GM11168 (cell line): ENCODE data around the gene ZNF189.

Experiments used
- in situ Hi-C: fragments of 300-500 bp; cut with MboI; formaldehyde crosslinking; loops from one replicate; pipeline ENCODE4 v1.12.0; 2022; ENCODE audit warnings: low sequenced_read_pairs; ENCODE audit not compliant: unreplicated experiment

The ZNF189 gene

DNA sequence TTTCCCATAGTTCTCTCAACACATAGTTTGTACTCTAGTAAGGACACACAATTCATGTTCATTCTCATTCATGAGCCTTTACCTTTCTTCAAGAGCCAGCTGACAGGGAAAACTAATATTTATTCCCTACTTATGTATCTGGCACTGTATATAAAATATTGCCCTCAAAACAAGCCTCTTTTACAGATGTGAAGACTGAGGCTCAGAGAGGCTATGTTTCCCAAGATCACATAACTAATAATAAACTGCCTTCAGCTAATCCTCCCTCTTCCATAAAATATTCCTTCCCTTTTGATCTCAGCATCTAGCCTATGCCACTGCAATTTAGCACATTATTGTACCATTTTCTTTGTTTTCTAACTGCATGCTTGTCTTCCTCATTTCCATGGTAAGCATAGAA, 18.7 kb downstream of the ZNF189 start:
- in situ Hi-C loops: no loop called here

DNA sequence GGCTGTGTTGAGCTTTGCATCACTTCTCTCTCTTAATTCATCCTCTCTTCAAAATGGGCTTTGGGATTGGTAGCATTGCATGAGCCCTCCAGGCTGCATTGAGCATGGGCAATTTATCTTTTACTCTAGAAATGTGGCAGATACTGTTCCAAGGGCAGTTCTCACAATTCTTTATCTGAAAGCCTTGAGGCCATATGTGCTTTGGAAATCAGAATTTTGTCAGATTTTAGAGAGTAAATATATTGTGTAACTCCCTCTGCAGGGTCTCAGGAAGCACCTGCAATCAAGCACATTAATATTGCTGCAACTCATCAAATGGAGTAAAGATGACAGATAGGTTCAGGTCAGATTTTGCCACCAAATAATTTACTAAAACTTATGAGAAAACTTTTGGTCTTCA, 19.3 kb downstream of the ZNF189 start:
- in situ Hi-C loops: no loop called here

DNA sequence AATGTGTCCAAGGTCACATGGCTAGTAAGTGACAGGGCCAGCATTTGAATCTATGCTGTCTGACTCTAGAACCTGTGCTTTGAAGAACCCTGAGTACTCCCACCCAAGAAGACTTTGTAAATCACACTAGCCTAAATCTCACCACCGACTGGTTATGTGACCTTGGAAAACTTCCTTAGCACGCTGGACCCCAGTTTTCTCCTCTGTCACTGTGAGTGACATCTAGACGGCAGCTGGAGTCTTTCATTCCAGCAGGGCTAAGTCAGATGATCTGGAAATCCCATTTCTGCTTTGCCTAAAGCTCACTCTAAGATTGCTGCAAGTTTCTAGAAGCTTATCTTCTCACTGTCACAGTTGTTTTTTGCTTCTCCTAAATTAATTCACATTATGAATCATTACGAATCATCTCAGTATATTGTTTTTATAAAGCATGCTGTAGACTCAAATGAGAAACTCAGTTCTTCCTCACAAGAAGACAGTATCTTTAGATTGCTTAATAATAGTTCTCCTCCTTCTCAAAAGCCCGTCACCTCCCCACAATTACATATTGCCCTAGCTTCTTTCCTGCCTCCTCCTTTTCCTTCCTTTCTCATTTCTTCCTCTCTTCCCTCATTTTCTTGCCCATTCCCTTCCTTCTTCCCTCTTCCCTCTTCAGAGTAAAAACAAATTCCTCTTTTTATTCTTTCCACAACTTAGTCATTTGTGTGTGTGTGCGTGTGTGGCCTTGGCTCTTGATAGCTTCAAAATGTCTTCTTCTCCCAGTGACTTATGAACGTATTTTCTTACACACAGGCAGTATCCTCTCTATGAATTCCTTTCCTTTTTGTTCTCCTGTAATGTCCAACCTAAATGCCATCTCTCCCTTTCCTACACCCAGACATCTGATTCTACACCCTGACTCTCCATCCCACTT, 20.1 kb downstream of the ZNF189 start:
- in situ Hi-C loops: no loop called here

DNA sequence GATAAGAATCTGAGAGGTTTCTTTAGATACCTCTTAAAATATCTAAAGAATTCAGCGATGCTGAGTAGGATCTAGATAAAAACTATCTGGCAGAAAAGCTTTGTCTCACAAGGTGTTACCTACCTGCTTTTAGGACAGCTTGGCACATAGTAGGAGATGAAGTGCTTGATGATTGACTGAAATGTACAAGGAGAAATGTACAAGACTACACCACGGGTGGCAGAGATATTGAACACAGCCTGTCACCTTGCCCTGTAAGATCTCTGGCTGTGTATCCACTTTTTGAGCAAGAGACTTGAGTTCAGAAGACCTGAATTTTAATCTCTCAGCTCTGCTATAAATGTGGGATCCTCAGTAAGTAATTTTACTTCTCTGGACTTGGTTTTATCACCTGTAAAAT, 21.2 kb downstream of the ZNF189 start:
- in situ Hi-C loops: no loop called here

DNA sequence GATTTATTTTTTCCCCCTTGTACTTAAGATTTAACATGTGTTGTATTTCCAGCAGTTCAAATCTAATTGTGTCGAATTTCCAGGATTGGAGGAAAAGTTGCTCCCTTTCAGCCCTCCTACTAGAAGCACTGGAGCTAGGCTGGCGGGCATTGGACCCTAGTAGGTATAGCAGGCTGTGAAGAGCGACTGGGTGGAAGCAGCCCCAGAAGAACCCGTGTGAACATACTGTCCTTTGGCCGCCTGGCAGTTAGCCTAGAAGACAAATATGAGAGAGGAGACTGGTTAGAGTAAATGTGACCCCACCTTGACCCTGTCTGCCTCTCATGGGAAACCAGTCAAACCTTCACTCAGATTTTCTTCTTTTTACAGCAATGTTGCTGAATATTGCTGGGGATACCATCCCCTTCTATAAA, 23.0 kb downstream of the ZNF189 start:
- in situ Hi-C loops: no loop called here

DNA sequence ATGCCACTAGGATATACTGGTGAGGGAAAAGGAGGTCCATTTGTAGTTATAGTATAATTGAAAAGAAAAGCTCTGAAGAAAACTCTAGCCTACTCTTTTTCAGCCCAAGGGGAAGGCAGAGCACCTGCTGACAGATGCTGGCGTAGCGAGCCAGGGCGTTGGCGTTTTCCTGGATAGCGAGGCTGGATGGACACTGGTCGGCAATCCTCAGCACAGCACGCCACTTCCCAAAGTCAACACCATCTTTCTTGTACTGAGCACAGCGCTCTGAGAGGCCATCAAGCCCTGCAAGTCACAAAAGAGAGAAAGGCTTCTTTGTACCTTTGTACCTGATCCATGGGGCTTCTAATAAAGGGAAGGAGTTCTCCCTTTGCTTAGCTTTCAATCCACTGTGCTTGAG, 28.7 kb downstream of the ZNF189 start:
- in situ Hi-C loops: no loop called here

DNA sequence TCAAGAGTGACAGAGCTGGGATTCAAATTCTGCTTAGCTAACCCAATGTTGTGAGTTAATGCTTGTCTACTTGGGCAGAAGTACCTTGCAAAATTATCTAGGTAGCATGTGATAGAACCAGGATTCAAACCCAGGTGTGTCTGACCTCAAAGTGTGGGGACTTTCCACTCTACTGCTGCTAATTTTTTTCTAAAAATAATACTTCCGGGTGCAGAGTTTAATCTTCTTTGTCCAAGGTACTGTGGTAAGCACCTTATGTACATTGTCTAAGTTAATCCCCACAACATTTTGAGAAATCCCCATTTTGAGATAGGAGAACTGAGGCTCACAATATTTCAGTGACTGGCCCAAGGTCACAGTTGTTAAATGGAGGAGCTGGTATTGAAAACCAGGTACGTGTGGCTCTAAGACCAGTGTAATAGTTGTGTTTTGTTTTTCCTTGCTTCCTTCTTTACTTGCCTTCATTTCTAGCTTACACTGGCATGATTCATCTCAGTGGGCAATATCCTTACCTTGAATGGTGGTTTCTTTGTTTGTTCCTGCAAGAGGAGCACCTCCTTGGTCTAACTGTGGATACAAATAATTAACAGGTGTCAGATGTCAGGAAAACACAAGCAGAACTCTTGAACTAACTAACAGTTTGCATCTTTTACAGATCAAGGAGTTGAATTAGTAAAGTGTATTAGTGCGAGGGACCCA, 29.5 kb downstream of the ZNF189 start:
- in situ Hi-C loops: no loop called here

DNA sequence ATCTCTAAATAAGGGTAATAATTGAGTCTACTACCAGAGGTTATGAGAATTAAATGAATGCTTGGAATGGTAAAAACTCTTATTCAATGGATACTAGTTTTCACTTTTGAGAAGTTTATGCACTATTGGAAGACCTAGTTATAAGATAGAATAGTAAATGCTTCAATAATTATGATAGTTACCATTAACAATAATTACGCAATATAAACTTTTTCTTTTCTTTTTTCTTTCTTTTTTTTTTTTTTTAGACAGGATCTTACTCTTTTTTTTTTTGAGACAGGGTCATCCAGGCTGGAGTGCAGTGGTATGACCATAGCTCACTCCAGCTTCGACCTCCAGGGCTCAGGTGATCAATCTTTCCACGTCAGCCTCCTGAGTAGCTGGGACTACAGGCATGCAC, 30.3 kb downstream of the ZNF189 start:
- in situ Hi-C loops: no loop called here

DNA sequence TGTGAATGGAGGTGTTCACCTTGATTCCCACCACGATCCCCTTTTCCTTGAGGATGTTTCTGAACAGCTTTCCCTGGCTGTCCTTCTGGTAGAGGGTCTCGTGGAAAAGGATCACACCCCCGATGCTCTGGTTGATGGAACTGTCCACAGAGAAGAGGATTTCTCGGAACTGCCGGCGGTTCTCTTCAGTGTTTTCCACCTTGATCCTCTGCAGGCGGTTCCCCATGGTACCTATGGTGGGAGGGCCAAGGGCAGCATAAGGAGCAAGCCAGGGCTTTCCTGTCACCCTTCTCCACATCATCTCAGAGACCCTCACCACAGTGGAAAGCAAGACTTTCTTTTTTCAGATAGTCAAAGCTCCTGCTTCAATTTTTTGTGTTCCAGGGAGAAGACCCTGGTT, 31.1 kb downstream of the ZNF189 start:
- in situ Hi-C loops: no loop called here

DNA sequence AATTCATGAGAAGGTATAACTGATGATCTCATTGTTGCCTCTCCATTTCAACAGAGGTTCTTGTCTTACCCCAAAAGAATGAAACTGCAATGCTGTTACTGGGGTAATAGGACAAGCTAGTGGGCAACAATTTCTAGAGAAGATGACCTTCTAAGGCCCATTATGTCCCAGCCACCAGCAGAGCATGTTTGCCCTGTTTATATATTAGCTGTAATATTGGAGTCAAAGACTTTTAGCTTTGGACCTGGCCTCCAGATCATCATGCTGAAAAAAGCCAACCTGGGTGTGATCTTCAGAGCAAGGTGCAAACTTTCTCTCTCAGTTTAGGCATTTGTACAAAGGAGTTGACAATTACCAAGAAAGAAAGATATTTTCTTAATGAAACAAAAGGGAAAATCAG, 33.5 kb downstream of the ZNF189 start:
- in situ Hi-C loops: no loop called here

DNA sequence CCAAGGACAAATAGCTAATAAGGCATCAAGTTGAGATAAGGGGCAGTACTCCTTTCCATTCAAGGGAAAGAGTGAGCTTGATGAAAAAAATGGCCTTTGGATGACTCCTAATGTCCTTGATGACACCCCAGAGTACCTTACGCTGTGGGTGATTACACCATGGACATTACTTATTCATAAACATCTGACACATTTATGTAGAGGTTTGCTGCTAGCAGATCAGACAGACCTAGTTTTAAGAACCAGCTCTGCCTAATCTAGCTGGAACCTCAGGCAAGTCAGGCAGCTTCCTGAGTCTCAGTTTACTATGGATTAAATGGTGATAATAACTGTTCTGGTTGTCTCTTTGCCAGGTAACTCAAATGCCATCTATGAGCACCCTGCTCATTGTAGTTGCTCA, 34.1 kb downstream of the ZNF189 start:
- in situ Hi-C loops: no loop called here

DNA sequence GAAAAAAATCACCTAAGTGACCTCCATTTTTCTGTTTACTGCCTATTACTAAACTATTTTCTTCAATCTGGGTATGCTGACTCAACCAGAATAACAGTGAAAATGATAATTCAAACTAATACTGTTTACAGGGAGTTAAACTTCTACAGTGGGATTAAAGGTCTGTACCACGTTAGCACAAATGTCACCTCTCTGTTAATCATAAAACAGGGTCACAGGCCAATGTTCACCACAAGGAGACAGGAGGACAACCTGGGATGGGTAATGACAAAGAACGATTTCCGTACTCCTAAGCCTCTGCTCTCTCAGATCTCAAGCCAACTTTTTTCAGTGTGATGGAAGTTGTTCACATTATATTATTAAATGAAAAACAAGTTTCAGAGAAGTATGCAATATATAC, 34.6 kb downstream of the ZNF189 start:
- in situ Hi-C loops: no loop called here

DNA sequence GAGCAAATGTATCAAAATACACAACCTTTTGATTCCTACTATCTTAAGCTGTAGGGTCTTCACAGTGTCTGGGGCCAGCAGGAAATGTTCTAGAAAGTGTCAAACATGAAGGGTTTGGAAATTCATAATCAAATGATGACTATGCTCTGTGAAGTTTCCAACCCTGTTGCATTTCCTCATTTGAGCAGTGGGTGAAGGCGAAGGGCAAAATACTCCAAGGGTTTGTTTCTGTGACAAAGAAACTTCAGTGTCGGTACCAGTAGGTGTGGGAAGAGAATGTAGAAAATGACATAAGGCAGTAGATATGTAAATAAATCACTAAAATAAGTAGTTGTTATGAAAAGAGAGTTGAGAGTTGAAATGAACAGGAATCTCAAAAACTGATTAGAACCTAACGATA, 36.3 kb downstream of the ZNF189 start:
- in situ Hi-C loops: no loop called here

DNA sequence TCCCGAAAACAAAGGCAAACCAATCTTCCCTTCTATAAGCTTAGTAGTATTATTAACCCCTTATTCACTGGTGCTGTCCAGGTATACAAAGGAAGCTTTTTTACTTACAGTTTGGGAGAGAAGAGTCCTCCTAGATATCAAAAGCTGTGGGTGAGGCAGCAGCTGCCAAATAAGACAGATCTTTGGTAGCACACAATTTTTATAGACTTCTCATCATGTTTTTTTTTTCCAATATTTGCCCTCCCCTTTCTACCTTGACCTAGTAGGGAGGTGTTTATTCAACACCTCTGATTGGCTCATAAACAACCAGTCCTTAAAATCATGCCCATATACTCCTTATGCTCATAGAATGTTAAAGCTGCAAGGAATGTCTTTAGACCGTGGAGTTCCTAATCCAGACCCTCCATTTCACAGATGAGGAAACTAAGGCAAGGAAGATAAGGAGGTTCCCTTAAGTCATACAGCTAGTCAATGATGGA, 37.0 kb downstream of the ZNF189 start, which contains the start of gene ALDOB:
ALDOB (minus strand) TSS at position 174 of the 479 bp plus-strand sequence. CDS start 4,887 bp downstream, outside the sequence.
- in situ Hi-C loops: no loop called here

DNA sequence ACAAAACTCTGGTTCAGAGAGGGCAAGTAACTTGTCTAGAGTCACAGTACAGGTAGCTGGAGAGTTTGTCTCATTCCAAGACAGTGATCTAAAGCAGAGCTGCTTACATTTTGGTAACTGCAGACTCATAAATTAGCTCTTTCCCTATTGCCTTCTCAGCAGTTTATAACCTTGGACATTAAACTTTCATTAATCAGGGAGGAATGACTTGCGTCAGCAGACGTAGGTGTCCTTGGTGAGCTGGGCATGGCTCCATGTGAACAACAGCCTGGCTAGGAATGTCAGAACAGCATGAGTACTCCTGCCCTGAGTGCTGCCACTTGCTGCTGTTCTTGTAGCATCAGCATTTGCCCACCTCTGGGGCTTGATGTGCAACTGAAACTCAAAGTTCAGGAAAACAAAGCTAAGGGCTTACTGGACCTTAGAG, 39.2 kb downstream of the ZNF189 start:
- in situ Hi-C loops: no loop called here

DNA sequence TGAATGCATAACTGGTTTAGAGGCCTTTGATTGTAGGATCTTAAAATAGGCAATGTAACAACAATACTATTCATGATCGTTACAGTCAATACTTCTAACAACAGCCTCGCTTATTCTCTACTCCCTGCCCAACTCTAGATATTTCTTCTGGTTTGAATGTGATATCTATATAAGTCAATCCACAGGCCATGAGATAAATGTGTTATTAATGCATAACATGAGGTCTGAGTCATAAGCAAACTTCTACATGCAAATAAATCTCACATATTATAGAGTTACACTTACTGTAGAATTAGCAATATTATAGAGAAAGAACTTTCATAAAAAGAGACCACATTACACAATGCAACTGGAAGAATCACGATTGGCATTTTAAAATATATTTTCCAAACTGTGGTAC, 39.9 kb downstream of the ZNF189 start:
- in situ Hi-C loops: no loop called here

DNA sequence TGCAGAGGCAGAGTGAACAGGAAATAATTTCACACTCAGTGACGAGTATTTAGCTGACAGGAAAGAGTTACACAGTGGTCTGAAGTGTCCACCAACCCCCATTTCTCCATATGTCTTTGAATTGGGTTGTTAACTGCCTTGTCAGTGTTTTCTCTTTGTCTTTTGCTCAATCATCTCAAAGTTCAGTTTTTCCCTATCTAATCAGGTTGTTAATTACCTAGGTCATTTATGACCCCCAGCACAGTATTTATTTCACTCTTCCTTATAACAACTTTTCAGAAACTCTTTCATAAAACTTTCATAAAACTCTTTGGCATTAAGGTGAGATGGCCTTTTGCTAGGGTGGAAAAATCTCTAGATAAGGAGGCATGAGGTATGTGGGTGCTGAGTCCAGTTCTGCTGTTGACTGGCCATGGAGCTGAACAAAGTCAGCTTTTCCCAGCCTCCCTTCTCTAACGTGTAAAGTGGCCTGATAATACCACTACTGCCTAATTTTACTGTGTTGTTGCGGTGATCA, 42.1 kb downstream of the ZNF189 start:
- in situ Hi-C loops: no loop called here

DNA sequence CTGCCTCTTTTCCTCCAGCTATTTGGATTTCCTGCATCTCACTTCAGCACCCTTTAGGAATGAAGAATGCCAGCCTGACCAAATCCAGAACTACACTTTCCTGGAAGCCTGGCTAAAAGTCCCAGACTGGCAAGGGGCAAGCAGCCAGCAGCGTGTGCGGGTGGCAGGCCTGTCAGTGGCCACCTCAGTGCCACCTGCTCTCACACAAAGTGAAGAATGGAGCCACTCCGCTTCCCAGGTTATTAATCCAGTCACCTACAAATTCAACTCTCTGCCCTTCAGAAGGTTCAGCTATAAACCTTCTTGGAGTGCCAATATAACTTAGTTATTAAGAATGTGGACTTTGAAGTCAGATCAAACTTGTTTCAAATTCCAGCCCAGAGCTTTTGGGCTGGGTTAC, 43.7 kb downstream of the ZNF189 start:
- in situ Hi-C loops: no loop called here

DNA sequence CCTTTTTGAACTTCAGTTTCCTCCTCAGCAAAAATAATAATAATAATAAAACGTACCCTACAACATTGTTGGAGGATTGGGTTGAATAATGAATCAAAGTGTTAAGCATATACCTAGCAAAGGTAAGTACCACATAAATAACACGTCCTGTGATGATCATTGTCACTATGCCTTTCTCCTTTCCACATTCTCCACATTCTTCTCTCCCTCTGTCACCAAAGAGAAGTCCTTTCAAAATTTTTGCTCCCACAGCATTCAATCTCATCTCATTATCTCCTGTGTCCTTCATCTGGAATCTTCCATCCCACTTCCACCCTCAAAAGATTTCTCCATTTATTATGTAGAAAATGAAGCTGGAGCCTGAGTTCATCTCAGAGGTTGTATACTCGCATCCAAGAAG, 44.1 kb downstream of the ZNF189 start:
- in situ Hi-C loops: no loop called here

DNA sequence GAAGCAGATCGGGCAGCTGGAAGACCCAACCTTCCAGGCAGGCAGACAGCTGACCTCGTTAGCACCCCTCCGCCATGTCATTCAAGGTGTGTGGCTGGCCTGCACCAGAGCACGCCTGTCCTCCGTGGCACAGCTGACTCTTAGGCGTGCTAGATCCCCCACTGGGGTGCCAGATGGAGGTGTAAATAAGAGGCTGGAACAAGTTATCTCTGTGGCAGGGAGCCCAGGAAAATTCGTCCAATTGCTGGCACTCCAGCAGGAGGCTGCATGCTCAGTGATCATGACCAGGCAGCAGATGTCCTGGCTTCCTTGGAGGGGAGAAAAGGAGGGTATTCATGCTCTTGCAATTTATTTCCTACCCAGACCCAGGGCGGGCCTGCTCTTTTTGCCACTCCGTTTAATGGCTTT, 44.7 kb downstream of the ZNF189 start:
- in situ Hi-C loops: no loop called here

DNA sequence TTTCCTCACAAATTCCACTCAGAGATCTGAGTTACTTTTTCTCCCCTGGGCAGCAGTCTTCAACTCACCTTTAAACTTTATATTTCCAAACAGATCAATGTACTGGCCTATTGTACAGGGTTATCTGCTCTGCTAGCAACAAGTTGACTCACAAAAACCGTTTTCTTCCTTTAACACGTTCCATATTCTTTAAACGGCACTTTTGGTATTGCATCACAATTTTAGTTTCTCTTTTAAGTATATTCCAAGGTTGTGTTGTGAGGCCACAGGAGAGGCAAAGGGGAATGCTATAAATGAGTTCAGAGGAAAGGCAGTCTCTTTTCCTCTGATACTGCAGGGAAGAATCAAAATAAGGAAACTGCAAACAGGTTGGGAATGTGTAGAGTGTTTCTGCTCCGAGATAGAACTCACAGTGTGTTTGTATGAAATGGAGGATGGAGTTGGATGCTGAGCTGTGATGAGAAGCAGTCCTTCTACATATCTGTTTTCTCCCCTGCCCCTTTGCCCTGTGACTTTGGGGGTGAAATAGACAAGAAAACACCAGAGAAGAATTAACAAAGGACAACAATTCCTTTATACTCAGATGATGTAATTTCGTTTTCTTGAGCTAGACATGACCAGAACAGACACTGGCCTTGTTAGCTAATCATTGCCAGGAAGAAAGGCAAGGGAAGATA, 46.8 kb downstream of the ZNF189 start:
- in situ Hi-C loops: no loop called here
